Ectodermal cell (in vitro differentiated cells): ENCODE measurements around the gene CCDC85A.

Experiments
- H3K27ac ChIP-seq: 2 replicates; pipeline ENCODE4 v1.7.0; 2013; ENCODE audit warnings: mild to moderate bottlenecking, low read depth, low read length; ENCODE audit not compliant: insufficient read depth, poor library complexity, severe bottlenecking
- H3K27me3 ChIP-seq: 2 replicates; pipeline ENCODE4 v1.7.0; 2013; ENCODE audit warnings: mild to moderate bottlenecking, low read length; ENCODE audit not compliant: insufficient read depth, control insufficient read depth, poor library complexity, severe bottlenecking
- H3K36me3 ChIP-seq: one replicate; pipeline ENCODE4 v1.7.0; 2013; ENCODE audit warnings: low read length; ENCODE audit not compliant: control insufficient read depth, insufficient read depth
- H3K4me1 ChIP-seq: one replicate; pipeline ENCODE4 v1.7.0; 2013; ENCODE audit warnings: low read length; ENCODE audit not compliant: control insufficient read depth, insufficient read depth
- H3K4me3 ChIP-seq: 2 replicates; pipeline ENCODE4 v1.7.0; 2013; ENCODE audit warnings: low read depth, low read length, control low read depth; ENCODE audit not compliant: insufficient read depth
- H3K9me3 ChIP-seq: 2 replicates; pipeline ENCODE4 v1.7.0; 2013; ENCODE audit warnings: mild to moderate bottlenecking, low read length, moderate library complexity; ENCODE audit not compliant: control insufficient read depth
- WGBS, 2 experiments: methylation state at CpG; one replicate each; pipeline ENCODE4 v1.1.7; 2013; ENCODE audit warnings: missing lambda C conversion rate in 2 of 2; 5-methylcytosine and 5-hydroxymethylcytosine counted together

The CCDC85A gene

GRCh38 chr2:56208380-56208779, 24.6 kb downstream of the CCDC85A start:
- Histone ChIP-seq H3K27ac (no peak overlapping the region), H3K4me1 (no peaks in the 10 kb centered on the region), H3K36me3 (no peaks in the 10 kb centered on the region), H3K27me3 (no peaks in the 10 kb centered on the region), H3K4me3 (no peak overlapping the region), H3K9me3 (no peaks in the 10 kb centered on the region)
- WGBS, 2 experiments, result 83% methylated on average over 1 of the region's 1 CpG; no CpG with 5 or more reads in 1 of the 2 experiments

GRCh38 chr2:56209701-56210100, 25.9 kb downstream of the CCDC85A start:
- Histone ChIP-seq H3K4me1 (no peaks in the 10 kb centered on the region), H3K9me3 (no peaks in the 10 kb centered on the region), H3K36me3 (no peaks in the 10 kb centered on the region), H3K4me3 (no peak overlapping the region), H3K27ac (no peak overlapping the region), H3K27me3 (no peaks in the 10 kb centered on the region)
- WGBS, 2 experiments, result 82 to 84% methylated on average over 1 of the region's 1 CpG

DNA sequence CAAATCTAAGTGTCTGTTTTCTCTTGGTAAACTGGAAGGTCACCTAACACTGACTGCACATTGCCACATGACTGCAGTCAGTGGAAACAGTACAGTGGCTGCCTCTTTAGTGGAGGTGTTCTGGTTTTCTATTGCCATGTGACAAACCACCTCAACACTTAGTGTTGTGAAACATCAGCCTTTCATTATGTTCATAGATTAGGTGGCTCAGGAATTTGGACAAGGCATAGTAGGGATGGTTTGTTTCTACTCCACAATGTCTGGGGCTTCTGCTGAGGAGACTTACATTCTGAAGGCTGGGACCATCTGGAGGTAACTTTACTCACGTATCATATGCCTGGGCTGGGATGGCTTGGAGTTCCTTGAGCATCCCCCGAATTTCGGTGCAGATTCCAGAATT, 26.5 kb downstream of the CCDC85A start:
- 93% methylated on average over 3 of the region's 3 CpGs for WGBS, 2 experiments
- no peaks in the 10 kb centered on the region for H3K27me3 ChIP-seq

DNA sequence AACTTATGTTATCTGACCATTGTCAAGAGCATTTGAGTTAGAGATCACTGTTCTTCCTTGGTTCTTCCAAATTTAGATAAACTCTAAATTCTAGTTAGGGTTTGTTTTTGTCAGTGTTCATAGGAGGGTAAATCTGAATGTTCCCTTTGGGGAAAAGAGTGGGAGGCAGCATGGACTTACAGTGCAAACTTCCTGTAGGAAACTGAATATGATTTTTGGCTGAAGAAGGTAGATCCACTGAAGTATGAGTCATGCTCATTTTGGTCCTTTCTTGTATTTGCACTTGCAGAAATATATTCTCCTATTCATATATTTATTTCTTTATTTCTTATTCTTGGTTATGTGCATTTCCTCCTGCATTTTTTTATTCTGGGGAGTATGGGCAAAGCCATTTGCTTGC, 27.3 kb downstream of the CCDC85A start:
- Histone ChIP-seq H3K27ac (no peak overlapping the region), H3K9me3 (no peaks in the 10 kb centered on the region), H3K4me1 (no peaks in the 10 kb centered on the region), H3K4me3 (no peak overlapping the region), H3K27me3 (no peaks in the 10 kb centered on the region), H3K36me3 (no peaks in the 10 kb centered on the region)

More for the DNA sequence above, 26.5 kb downstream of the CCDC85A start:
- Histone ChIP-seq H3K9me3 (no peaks in the 10 kb centered on the region), H3K4me1 (no peaks in the 10 kb centered on the region), H3K4me3 (no peak overlapping the region), H3K36me3 (no peaks in the 10 kb centered on the region), H3K27ac (no peak overlapping the region)

GRCh38 chr2:56215911-56216310, 32.1 kb downstream of the CCDC85A start:
- Histone ChIP-seq H3K27me3 (no peaks in the 10 kb centered on the region), H3K27ac (no peak overlapping the region), H3K9me3 (no peaks in the 10 kb centered on the region), H3K4me3 (no peak overlapping the region), H3K4me1 (no peaks in the 10 kb centered on the region), H3K36me3 (no peaks in the 10 kb centered on the region)
- WGBS, 2 experiments, result 92 to 99% methylated on average over 2 of the region's 2 CpGs

GRCh38 chr2:56217106-56217505, 33.3 kb downstream of the CCDC85A start:
- Histone ChIP-seq H3K4me1 (no peaks in the 10 kb centered on the region), H3K9me3 (no peaks in the 10 kb centered on the region), H3K36me3 (no peaks in the 10 kb centered on the region), H3K4me3 (no peak overlapping the region), H3K27me3 (no peaks in the 10 kb centered on the region), H3K27ac (no peak overlapping the region)
- WGBS, 2 experiments, result 56 to 73% methylated on average over 1 of the region's 1 CpG

- no peaks in the 10 kb centered on the region for H3K27me3 ChIP-seq
- no peak overlapping the region for H3K4me3 ChIP-seq
- no peak overlapping the region for H3K27ac ChIP-seq
- no peaks in the 10 kb centered on the region for H3K4me1 ChIP-seq
- no peaks in the 10 kb centered on the region for H3K9me3 ChIP-seq
- H3K36me3 ChIP-seq, result no peaks in the 10 kb centered on the region
- 75 to 93% methylated on average over 2 to 3 of the region's 3 CpGs for WGBS, 2 experiments
Observed at GRCh38 chr2:56222481-56222880, 38.7 kb downstream of the CCDC85A start.

- no peak overlapping the region for H3K4me3 ChIP-seq
- no peaks in the 10 kb centered on the region for H3K9me3 ChIP-seq
- no peaks in the 10 kb centered on the region for H3K27me3 ChIP-seq
- no peaks in the 10 kb centered on the region for H3K36me3 ChIP-seq
- H3K27ac ChIP-seq, result no peak overlapping the region
- no peaks in the 10 kb centered on the region for H3K4me1 ChIP-seq
- no CpG with 5 or more reads among the region's 1 CpG for WGBS, 2 experiments
Observed at GRCh38 chr2:56224316-56224715, 40.5 kb downstream of the CCDC85A start.

DNA sequence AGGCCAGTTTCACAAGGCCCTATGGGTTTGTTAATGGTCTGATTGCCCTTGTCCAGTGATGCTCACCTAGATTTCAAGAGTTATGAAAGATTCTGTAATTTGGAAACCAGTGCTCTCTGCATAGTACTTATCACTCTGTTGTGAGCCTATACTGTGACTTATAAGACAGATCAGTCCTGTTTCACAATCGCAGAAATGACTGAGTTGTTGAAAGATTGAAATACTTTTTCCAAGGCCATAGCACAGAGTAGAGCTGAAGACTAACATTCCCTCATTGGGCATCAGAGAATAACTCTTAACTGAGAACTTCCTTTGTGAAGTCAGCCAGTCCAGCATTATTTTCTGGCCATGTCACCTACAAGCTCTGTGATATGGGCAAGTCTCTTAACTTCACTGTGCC, 44.0 kb downstream of the CCDC85A start:
- no peaks in the 10 kb centered on the region for H3K9me3 ChIP-seq
- no peak overlapping the region for H3K27ac ChIP-seq
- H3K36me3 ChIP-seq, result no peaks in the 10 kb centered on the region
- WGBS, 2 experiments, result 96 to 100% methylated on average over 1 of the region's 1 CpG
- H3K4me3 ChIP-seq, result no peak overlapping the region
- H3K4me1 ChIP-seq, result no peaks in the 10 kb centered on the region
- no peaks in the 10 kb centered on the region for H3K27me3 ChIP-seq

DNA sequence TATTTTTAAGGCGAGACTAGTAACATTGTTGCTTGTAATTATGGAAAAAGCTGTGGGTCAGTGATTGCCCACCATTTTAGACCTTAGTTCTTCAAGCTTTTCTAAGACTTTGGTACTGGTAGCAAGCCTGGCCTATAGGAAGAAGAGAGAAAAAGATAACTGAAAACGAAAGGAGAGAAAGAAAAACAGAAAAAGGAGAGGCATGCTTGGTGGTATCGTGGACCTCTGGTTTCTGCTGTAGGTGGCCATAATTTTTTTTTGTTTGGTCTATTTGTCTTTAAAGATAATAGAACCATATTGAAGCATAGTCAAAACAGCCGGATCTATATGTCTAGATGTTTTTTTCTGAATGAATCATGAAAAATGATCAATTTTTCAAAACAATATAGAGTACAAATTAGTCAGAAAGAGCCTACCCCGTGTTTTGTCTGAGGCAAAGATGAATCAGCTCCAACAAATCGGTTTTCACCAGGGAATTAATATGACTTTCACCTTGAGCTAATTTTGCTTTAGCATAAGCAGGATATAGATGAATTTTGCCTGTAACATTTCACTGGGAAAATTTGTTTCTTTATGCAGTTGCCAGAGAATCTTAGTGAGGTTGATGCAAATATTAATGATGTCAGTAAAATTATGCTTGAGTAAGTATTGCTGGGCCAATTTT, 45.7 kb downstream of the CCDC85A start:
- Histone ChIP-seq H3K27ac (no peak overlapping the region), H3K9me3 (no peaks in the 10 kb centered on the region), H3K36me3 (no peaks in the 10 kb centered on the region), H3K4me3 (no peak overlapping the region), H3K4me1 (no peaks in the 10 kb centered on the region), H3K27me3 (no peaks in the 10 kb centered on the region)
- WGBS, 2 experiments, result 86 to 95% methylated on average over 5 to 6 of the region's 6 CpGs

DNA sequence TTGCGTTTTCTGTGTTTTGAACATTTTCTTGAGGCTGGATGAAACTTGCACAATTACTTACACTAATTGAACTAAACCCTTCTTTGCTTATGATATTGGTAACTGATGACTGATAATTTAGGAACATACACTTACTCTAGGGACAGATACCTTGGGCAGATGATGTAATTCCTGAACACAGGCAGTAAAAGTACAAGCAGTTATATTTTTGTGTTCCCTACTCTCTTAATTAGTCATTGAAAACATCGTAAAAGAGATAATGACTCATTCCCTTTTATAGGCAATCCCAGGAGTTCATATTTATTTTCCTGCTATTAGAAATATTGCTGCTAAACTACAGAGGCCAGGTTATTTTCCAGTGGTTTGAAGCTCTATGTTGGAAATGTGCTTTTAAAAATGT, 46.4 kb downstream of the CCDC85A start:
- WGBS, 2 experiments, result 97 to 100% methylated on average over 2 of the region's 2 CpGs
- Histone ChIP-seq H3K9me3 (no peaks in the 10 kb centered on the region), H3K4me3 (no peak overlapping the region), H3K27ac (no peak overlapping the region), H3K27me3 (no peaks in the 10 kb centered on the region), H3K4me1 (no peaks in the 10 kb centered on the region), H3K36me3 (no peaks in the 10 kb centered on the region)
